Esophagus squamous epithelium (tissue), 5 donors: Measurements from ENCODE around the gene RAX2. TPM values are rescaled to one million over a fixed set of nuclear protein-coding genes. Genes with fewer than 3 reads are reported as not detected.

Experiments
- DNase-seq: peaks from one replicate; lab custom pipeline; 2025; lab: John Stamatoyannopoulos, UW
- H3K27ac ChIP-seq, 4 donors: fragments of 200-600 bp; sonication (generic); one replicate each; pipeline ENCODE4 v1.5.1; 2016 to 2019; ENCODE audit warnings: mild to moderate bottlenecking in 1 of 4
- H3K27me3 ChIP-seq, 4 donors: fragments of 200-600 bp; sonication (generic); 1 replicate in 3 of 4; 2 replicates in 1 of 4; pipeline versions ENCODE4 v1.5.1 to v1.6.0; 2017 to 2021; ENCODE audit warnings: antibody characterized with exemption in 1 of 4
- H3K36me3 ChIP-seq, 3 donors: fragments of 200-600 bp; sonication (generic); one replicate each; pipeline ENCODE4 v1.5.1; 2016 to 2019
- H3K4me1 ChIP-seq, 3 donors: fragments of 200-600 bp; sonication (generic); one replicate each; pipeline ENCODE4 v1.5.1; 2017 to 2019
- H3K4me3 ChIP-seq, 4 donors: fragments of 200-600 bp; sonication (generic); 1 replicate in 3 of 4; 2 replicates in 1 of 4; pipeline ENCODE4 v1.5.1; 2016 to 2019; ENCODE audit warnings: mild to moderate bottlenecking in 2 of 4, moderate library complexity in 1 of 4
- H3K9me3 ChIP-seq, 3 donors: fragments of 200-600 bp; sonication (generic); one replicate each; pipeline ENCODE4 v1.5.1; 2016 to 2019
- CTCF ChIP-seq, 6 experiments: fragments of 450-650 bp in 4 of 6; fragments of 200-600 bp in 2 of 6; sonication (generic) in 2 of 6; IDR thresholded peaks; one replicate each; pipeline ENCODE4 v1.5.1; 2016 to 2019; ENCODE audit warnings: antibody characterized with exemption in 6 of 6, mild to moderate bottlenecking in 4 of 6, moderate library complexity in 4 of 6
- POLR2A ChIP-seq, 4 donors: fragments of 450-650 bp; IDR thresholded peaks; one replicate each; pipeline ENCODE4 v1.6.1; 2017; ENCODE audit warnings: antibody characterized with exemption in 4 of 4, mild to moderate bottlenecking in 4 of 4, moderate library complexity in 3 of 4
- WGBS, 2 donors: methylation state at CpG; one replicate each; pipeline ENCODE4 v1.1.5; 2018; 5-methylcytosine and 5-hydroxymethylcytosine counted together
- intact Hi-C: fragments of 100-400 bp; cut with DNase I; formaldehyde crosslinking; loops from one replicate; pipeline ENCODE4 v1.15.0; 2022
- total RNA-seq, 4 donors: library from RNA; depleted of rRNA; stranded (reverse); fragments of >200 nt; gene quantifications; one replicate each; pipeline ENCODE4 v1.1.0, GENCODE V29; 2016
- donor health status: DM: yes; HTN: yes; CAD: no.

RAX2 gene
- total RNA-seq, 4 donors from 2014 or later = not detected

GRCh38 chr19:3810708-3811355 is 38.8 kb upstream of the RAX2 start:
- Histone ChIP-seq H3K27me3 (peaks cover 0 to 9% (median 0%) of the 10 kb centered on the region in 4 donors), H3K4me3 (no peak overlapping the region), H3K9me3 (no peaks in the 10 kb centered on the region), H3K27ac (no peak overlapping the region), H3K36me3 (no peaks in the 10 kb centered on the region), H3K4me1 (peaks cover 0 to 19% (median 4%) of the 10 kb centered on the region in 3 donors)
- 50 to 75% methylated on average over 6 to 8 of the region's 38 CpGs for WGBS, 2 donors
- TF ChIP-seq CTCF (IDR thresholded peaks at IDR 0.05) (no peak), POLR2A (IDR thresholded peaks at IDR 0.05) (no peak)
- intact Hi-C loops = no loop called here
- no peak for DNase-seq

- H3K9me3 ChIP-seq = no peaks in the 10 kb centered on the region
- intact Hi-C loops = no loop called here
- WGBS, 2 donors = 54 to 77% methylated on average over 5 to 14 of the region's 26 CpGs
- TF ChIP-seq POLR2A (IDR thresholded peaks at IDR 0.05) (no peak), CTCF (IDR thresholded peaks at IDR 0.05) (no peak)
- peaks cover 0 to 19% (median 4%) of the 10 kb centered on the region in 3 donors for H3K4me1 ChIP-seq
- no peak for DNase-seq
- H3K36me3 ChIP-seq = no peaks in the 10 kb centered on the region
- peaks cover 0 to 9% (median 0%) of the 10 kb centered on the region in 4 donors for H3K27me3 ChIP-seq
- no peak overlapping the region for H3K27ac ChIP-seq
- H3K4me3 ChIP-seq = no peak overlapping the region
These were observed 38.1 kb upstream of the RAX2 start for GRCh38 chr19:3809881-3810707.

GRCh38 chr19:3808420-3809143 is 36.6 kb upstream of the RAX2 start:
- H3K27me3 ChIP-seq = peaks cover 0 to 18% (median 0%) of the 10 kb centered on the region in 4 donors
- H3K27ac ChIP-seq = no peak overlapping the region
- WGBS, 2 donors = 57 to 64% methylated on average over 7 to 9 of the region's 33 CpGs
- H3K36me3 ChIP-seq = no peaks in the 10 kb centered on the region
- H3K9me3 ChIP-seq = no peaks in the 10 kb centered on the region
- no peak for DNase-seq
- no peak overlapping the region for H3K4me3 ChIP-seq
- no peak for TF ChIP-seq CTCF (IDR thresholded peaks at IDR 0.05)
- no peak for TF ChIP-seq POLR2A (IDR thresholded peaks at IDR 0.05)
- intact Hi-C loops = no loop called here
- peaks cover 0 to 17% (median 4%) of the 10 kb centered on the region in 3 donors for H3K4me1 ChIP-seq

GRCh38 chr19:3807574-3808354 is 35.7 kb upstream of the RAX2 start:
- intact Hi-C loops = no loop called here
- Histone ChIP-seq H3K4me3 (no peak overlapping the region), H3K4me1 (peaks cover 0 to 9% (median 0%) of the 10 kb centered on the region in 3 donors), H3K27ac (no peak overlapping the region), H3K27me3 (peaks cover 0 to 25% (median 0%) of the 10 kb centered on the region in 4 donors), H3K9me3 (no peaks in the 10 kb centered on the region), H3K36me3 (no peaks in the 10 kb centered on the region)
- DNase-seq = no peak
- TF ChIP-seq POLR2A (IDR thresholded peaks at IDR 0.05) (no peak), CTCF (IDR thresholded peaks at IDR 0.05) (no peak)
- 91 to 93% methylated on average over 17 to 22 of the region's 35 CpGs for WGBS, 2 donors
